Ovary (tissue), 3 donors: Measurements from ENCODE around the gene INSYN2A.

Source experiments
- POLR2A ChIP-seq: fragments of 450-650 bp; IDR thresholded peaks from one replicate; pipeline ENCODE4 v1.6.1; 2017; ENCODE audit warnings: antibody characterized with exemption, mild to moderate bottlenecking, moderate library complexity
- TF ChIP-seq, protein P1 (sequence below), 3 donors: fragments of 450-650 bp in 2 of 3; fragments of 200-600 bp in 1 of 3; IDR thresholded peaks; one replicate each; pipeline versions ENCODE4 v1.5.1 to v1.8.0; 2016 to 2022; ENCODE audit warnings: antibody characterized with exemption in 3 of 3, mild to moderate bottlenecking in 1 of 3
- donor health status: DM: no; HTN: no; CAD: no.

GRCh38 chr10:127196282-127197153, at the start of gene INSYN2A:
- no peak for TF ChIP-seq POLR2A
- TF ChIP-seq, protein P1, sequence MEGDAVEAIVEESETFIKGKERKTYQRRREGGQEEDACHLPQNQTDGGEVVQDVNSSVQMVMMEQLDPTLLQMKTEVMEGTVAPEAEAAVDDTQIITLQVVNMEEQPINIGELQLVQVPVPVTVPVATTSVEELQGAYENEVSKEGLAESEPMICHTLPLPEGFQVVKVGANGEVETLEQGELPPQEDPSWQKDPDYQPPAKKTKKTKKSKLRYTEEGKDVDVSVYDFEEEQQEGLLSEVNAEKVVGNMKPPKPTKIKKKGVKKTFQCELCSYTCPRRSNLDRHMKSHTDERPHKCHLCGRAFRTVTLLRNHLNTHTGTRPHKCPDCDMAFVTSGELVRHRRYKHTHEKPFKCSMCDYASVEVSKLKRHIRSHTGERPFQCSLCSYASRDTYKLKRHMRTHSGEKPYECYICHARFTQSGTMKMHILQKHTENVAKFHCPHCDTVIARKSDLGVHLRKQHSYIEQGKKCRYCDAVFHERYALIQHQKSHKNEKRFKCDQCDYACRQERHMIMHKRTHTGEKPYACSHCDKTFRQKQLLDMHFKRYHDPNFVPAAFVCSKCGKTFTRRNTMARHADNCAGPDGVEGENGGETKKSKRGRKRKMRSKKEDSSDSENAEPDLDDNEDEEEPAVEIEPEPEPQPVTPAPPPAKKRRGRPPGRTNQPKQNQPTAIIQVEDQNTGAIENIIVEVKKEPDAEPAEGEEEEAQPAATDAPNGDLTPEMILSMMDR (IDR thresholded peaks at IDR 0.05): no peak
